Measurements from ENCODE around the gene ALKAL2.

GRCh38 chr2:262117-262516 lies 25.8 kb downstream of the ALKAL2 start:
- TF ChIP-seq MXI1 (conservative IDR thresholded peaks at IDR 0.05; ENCODE audit: poor library complexity, severe bottlenecking) (no peak), TAF1 (IDR thresholded peaks at IDR 0.05; ENCODE audit: low read depth) (no peak), REST (IDR thresholded peaks at IDR 0.05; ENCODE audit: borderline replicate concordance) (no peak)
- TF ChIP-seq, protein P1, sequence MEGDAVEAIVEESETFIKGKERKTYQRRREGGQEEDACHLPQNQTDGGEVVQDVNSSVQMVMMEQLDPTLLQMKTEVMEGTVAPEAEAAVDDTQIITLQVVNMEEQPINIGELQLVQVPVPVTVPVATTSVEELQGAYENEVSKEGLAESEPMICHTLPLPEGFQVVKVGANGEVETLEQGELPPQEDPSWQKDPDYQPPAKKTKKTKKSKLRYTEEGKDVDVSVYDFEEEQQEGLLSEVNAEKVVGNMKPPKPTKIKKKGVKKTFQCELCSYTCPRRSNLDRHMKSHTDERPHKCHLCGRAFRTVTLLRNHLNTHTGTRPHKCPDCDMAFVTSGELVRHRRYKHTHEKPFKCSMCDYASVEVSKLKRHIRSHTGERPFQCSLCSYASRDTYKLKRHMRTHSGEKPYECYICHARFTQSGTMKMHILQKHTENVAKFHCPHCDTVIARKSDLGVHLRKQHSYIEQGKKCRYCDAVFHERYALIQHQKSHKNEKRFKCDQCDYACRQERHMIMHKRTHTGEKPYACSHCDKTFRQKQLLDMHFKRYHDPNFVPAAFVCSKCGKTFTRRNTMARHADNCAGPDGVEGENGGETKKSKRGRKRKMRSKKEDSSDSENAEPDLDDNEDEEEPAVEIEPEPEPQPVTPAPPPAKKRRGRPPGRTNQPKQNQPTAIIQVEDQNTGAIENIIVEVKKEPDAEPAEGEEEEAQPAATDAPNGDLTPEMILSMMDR (IDR thresholded peaks at IDR 0.05; ENCODE audit: poor library complexity, severe bottlenecking) = no peak
